ENCODE measurements around the gene ROBO4.

Gene ROBO4

GRCh38 chr11:124843616-124843910 is 54.1 kb downstream of the ROBO4 start:
- Mint-ChIP-seq H3K9me3 (peaks cover 0 to 2% of the 10 kb centered on the region in 2 donors), H3K27ac (peak overlapping the region; percentile 76), H3K4me3 (no peak overlapping the region), H3K27me3 (peaks cover 87 to 99% of the 10 kb centered on the region in 2 donors), H3K4me1 (peaks cover 8 to 21% of the 10 kb centered on the region in 2 donors), H3K36me3 (no peaks in the 10 kb centered on the region)
- DNase-seq = no peak
- no peak for ATAC-seq (replicated peaks)

GRCh38 chr11:124842305-124842704 is 55.4 kb downstream of the ROBO4 start:
- Mint-ChIP-seq H3K27ac (no peak overlapping the region), H3K4me1 (peaks cover 8 to 25% of the 10 kb centered on the region in 2 donors), H3K4me3 (no peak overlapping the region), H3K9me3 (peaks cover 0 to 2% of the 10 kb centered on the region in 2 donors), H3K36me3 (no peaks in the 10 kb centered on the region), H3K27me3 (peaks cover 82 to 99% of the 10 kb centered on the region in 2 donors)
- DNase-seq = no peak
- ATAC-seq (replicated peaks) = no peak

- Mint-ChIP-seq H3K9me3 (peaks cover 0 to 2% of the 10 kb centered on the region in 2 donors), H3K4me1 (peaks cover 8 to 30% of the 10 kb centered on the region in 2 donors), H3K27ac (no peak overlapping the region), H3K4me3 (no peak overlapping the region), H3K36me3 (no peaks in the 10 kb centered on the region), H3K27me3 (peaks cover 82 to 94% of the 10 kb centered on the region in 2 donors)
- ATAC-seq (replicated peaks) (no peak), DNase-seq (no peak)
These were observed 55.8 kb downstream of the ROBO4 start for GRCh38 chr11:124841840-124842239.

- no peak for DNase-seq
These were observed 56.5 kb downstream of the ROBO4 start for GRCh38 chr11:124841201-124841600.

GRCh38 chr11:124840666-124841065 is 57.0 kb downstream of the ROBO4 start:
- no peak overlapping the region for H3K4me3 Mint-ChIP-seq

More at GRCh38 chr11:124841201-124841600, 56.5 kb downstream of the ROBO4 start:
- peaks cover 0 to 2% of the 10 kb centered on the region in 2 donors for H3K9me3 Mint-ChIP-seq
- H3K4me3 Mint-ChIP-seq = no peak overlapping the region
- H3K4me1 Mint-ChIP-seq = peaks cover 11 to 35% of the 10 kb centered on the region in 2 donors
- no peak overlapping the region for H3K27ac Mint-ChIP-seq
- ATAC-seq (replicated peaks) = no peak
- H3K36me3 Mint-ChIP-seq = no peaks in the 10 kb centered on the region
- H3K27me3 Mint-ChIP-seq = peaks cover 79 to 88% of the 10 kb centered on the region in 2 donors

GRCh38 chr11:124839972-124840621 is 57.6 kb downstream of the ROBO4 start:
- Mint-ChIP-seq H3K4me1 (peaks cover 11 to 38% of the 10 kb centered on the region in 2 donors), H3K36me3 (no peaks in the 10 kb centered on the region), H3K4me3 (peak overlapping the region; percentile 53 to 67), H3K9me3 (peaks cover 0 to 2% of the 10 kb centered on the region in 2 donors), H3K27me3 (peaks cover 71 to 77% of the 10 kb centered on the region in 2 donors), H3K27ac (peak overlapping the region; percentile 59)
- DNase-seq = no peak
- no peak for ATAC-seq (replicated peaks)

More at GRCh38 chr11:124840666-124841065, 57.0 kb downstream of the ROBO4 start:
- H3K27me3 Mint-ChIP-seq = peaks cover 77 to 82% of the 10 kb centered on the region in 2 donors
- DNase-seq = no peak
- no peak overlapping the region for H3K27ac Mint-ChIP-seq
- peaks cover 0 to 2% of the 10 kb centered on the region in 2 donors for H3K9me3 Mint-ChIP-seq
- no peaks in the 10 kb centered on the region for H3K36me3 Mint-ChIP-seq
- no peak for ATAC-seq (replicated peaks)
- H3K4me1 Mint-ChIP-seq = peaks cover 11 to 38% of the 10 kb centered on the region in 2 donors

GRCh38 chr11:124839128-124839971 is 58.3 kb downstream of the ROBO4 start:
- peak in 1 of 2 donors; percentile 13 for ATAC-seq (replicated peaks)

GRCh38 chr11:124838805-124839127 is 58.9 kb downstream of the ROBO4 start:
- H3K4me3 Mint-ChIP-seq = peak overlapping the region; percentile 59 to 69
- H3K27me3 Mint-ChIP-seq = peaks cover 59 to 63% of the 10 kb centered on the region in 2 donors
- peaks cover 0 to 2% of the 10 kb centered on the region in 2 donors for H3K9me3 Mint-ChIP-seq

More at GRCh38 chr11:124839128-124839971, 58.3 kb downstream of the ROBO4 start:
- no peak for DNase-seq
- no peaks in the 10 kb centered on the region for H3K36me3 Mint-ChIP-seq
- peaks cover 0 to 2% of the 10 kb centered on the region in 2 donors for H3K9me3 Mint-ChIP-seq
- peaks cover 63 to 69% of the 10 kb centered on the region in 2 donors for H3K27me3 Mint-ChIP-seq
- H3K27ac Mint-ChIP-seq = peak overlapping the region; percentile 31
- peak overlapping the region; percentile 67 to 69 for H3K4me3 Mint-ChIP-seq
- H3K4me1 Mint-ChIP-seq = peaks cover 11 to 38% of the 10 kb centered on the region in 2 donors

GRCh38 chr11:124837491-124837856 is 60.2 kb downstream of the ROBO4 start:
- DNase-seq (no peak), ATAC-seq (replicated peaks) (peak; percentile 35 to 48)
- Mint-ChIP-seq H3K36me3 (no peaks in the 10 kb centered on the region), H3K4me3 (no peak overlapping the region), H3K9me3 (peaks cover 0 to 2% of the 10 kb centered on the region in 2 donors), H3K27ac (no peak overlapping the region), H3K27me3 (peaks cover 57 to 58% of the 10 kb centered on the region in 2 donors), H3K4me1 (peaks cover 8 to 31% of the 10 kb centered on the region in 2 donors)

More at GRCh38 chr11:124838805-124839127, 58.9 kb downstream of the ROBO4 start:
- no peak for ATAC-seq (replicated peaks)
- DNase-seq = no peak
- Mint-ChIP-seq H3K36me3 (no peaks in the 10 kb centered on the region), H3K4me1 (peaks cover 11 to 38% of the 10 kb centered on the region in 2 donors), H3K27ac (peak overlapping the region; percentile 31)

- ATAC-seq (replicated peaks) (no peak), DNase-seq (no peak)
- Mint-ChIP-seq H3K4me3 (peak overlapping the region; percentile 71 to 87), H3K27me3 (peaks cover 50 to 53% of the 10 kb centered on the region in 2 donors), H3K4me1 (peaks cover 8 to 31% of the 10 kb centered on the region in 2 donors), H3K9me3 (peaks cover 0 to 1% of the 10 kb centered on the region in 2 donors), H3K36me3 (no peaks in the 10 kb centered on the region), H3K27ac (peak overlapping the region; percentile 68)
These were observed 61.7 kb downstream of the ROBO4 start for GRCh38 chr11:124835918-124836317.

- no peak for ATAC-seq (replicated peaks)
- no peaks in the 10 kb centered on the region for H3K9me3 Mint-ChIP-seq
- peaks cover 37 to 40% of the 10 kb centered on the region in 2 donors for H3K27me3 Mint-ChIP-seq
These were observed 63.0 kb downstream of the ROBO4 start for GRCh38 chr11:124834526-124835180.

More at GRCh38 chr11:124834526-124835180, 63.0 kb downstream of the ROBO4 start:
- Mint-ChIP-seq H3K36me3 (no peaks in the 10 kb centered on the region), H3K27ac (no peak overlapping the region), H3K4me3 (no peak overlapping the region), H3K4me1 (peaks cover 3 to 22% of the 10 kb centered on the region in 2 donors)
- DNase-seq = no peak

All from stimulated activated naive B cell treated with anti-CD40 and anti-IgM and Interleukin-4, amounts not matched to agents 10 μg/mL and 1 μg/mL and 100 μg/mL, for 72 hours (primary cell).